Muscle layer of duodenum (tissue), 2 donors: ENCODE measurements around the gene PHPT1.
"Not testable (repeated sequence)": the region's sequence is repeated elsewhere in the genome, so short reads cannot be mapped to it uniquely, and the experiment has no call there.

Experiments used
- H3K27ac ChIP-seq: one replicate; pipeline ENCODE4 v1.7.0; 2013; ENCODE audit warnings: mild to moderate bottlenecking, low read length
- H3K27me3 ChIP-seq: one replicate; pipeline ENCODE4 v1.7.0; 2013; ENCODE audit warnings: low read depth, mild to moderate bottlenecking, control low read depth, low read length
- H3K36me3 ChIP-seq, 2 donors: one replicate each; pipeline ENCODE4 v1.7.0; 2013; ENCODE audit warnings: low read length in 2 of 2, control low read depth in 1 of 2, mild to moderate bottlenecking in 1 of 2; ENCODE audit not compliant: insufficient read depth in 2 of 2, control insufficient read depth in 1 of 2
- H3K4me1 ChIP-seq, 2 donors: one replicate each; pipeline ENCODE4 v1.7.0; 2013; ENCODE audit warnings: low read length in 2 of 2, mild to moderate bottlenecking in 2 of 2, control low read depth in 1 of 2, moderate library complexity in 1 of 2; ENCODE audit not compliant: insufficient read depth in 2 of 2, control insufficient read depth in 1 of 2
- H3K4me3 ChIP-seq, 2 donors: one replicate each; pipeline ENCODE4 v1.7.0; 2013; ENCODE audit warnings: low read length in 2 of 2, low read depth in 1 of 2, mild to moderate bottlenecking in 1 of 2
- H3K9me3 ChIP-seq, 2 donors: one replicate each; pipeline ENCODE4 v1.7.0; 2013; ENCODE audit warnings: low read length in 2 of 2, control low read depth in 1 of 2, mild to moderate bottlenecking in 1 of 2; ENCODE audit not compliant: control insufficient read depth in 1 of 2
- donor health status: healthy.

The PHPT1 gene

GRCh38 chr9:136840877-136841645 is 8.1 kb upstream of the PHPT1 start:
- no peak overlapping the region for H3K27ac ChIP-seq
- H3K36me3 ChIP-seq: peaks cover 5 to 31% of the 10 kb centered on the region in 2 donors
- H3K9me3 ChIP-seq: no peaks in the 10 kb centered on the region
- H3K27me3 ChIP-seq: no peaks in the 10 kb centered on the region
- peaks cover 0 to 27% of the 10 kb centered on the region in 2 donors for H3K4me1 ChIP-seq
- H3K4me3 ChIP-seq: no peak overlapping the region

GRCh38 chr9:136841646-136842379 is 7.4 kb upstream of the PHPT1 start:
- not testable (repeated sequence) for H3K9me3 ChIP-seq, H3K27me3 ChIP-seq, H3K27ac ChIP-seq
- Histone ChIP-seq H3K36me3 (peaks cover 5 to 27% of the 10 kb centered on the region in 2 donors), H3K4me1 (peaks cover 0 to 33% of the 10 kb centered on the region in 2 donors), H3K4me3 (peak overlapping the region in 1 of 2 donors; percentile 58)

- not testable (repeated sequence) for H3K27me3 ChIP-seq, H3K9me3 ChIP-seq, H3K27ac ChIP-seq
- Histone ChIP-seq H3K4me1 (peaks cover 0 to 38% of the 10 kb centered on the region in 2 donors), H3K4me3 (peak within 1 kb of the TSS; percentile 30 to 58), H3K36me3 (peaks cover 5 to 27% of the 10 kb centered on the region in 2 donors)
Observed at GRCh38 chr9:136842380-136842948, 6.7 kb upstream of the PHPT1 start, which contains the start of gene AJM1. Gene AJM1 (plus strand): TSS chr9:136842478. CDS start chr9:136844415, 1,937 bp downstream.

GRCh38 chr9:136843159-136843800 is 5.9 kb upstream of the PHPT1 start:
- H3K4me3 ChIP-seq, H3K27ac ChIP-seq, H3K9me3 ChIP-seq, H3K27me3 ChIP-seq: not testable (repeated sequence)
- H3K36me3 ChIP-seq: peaks cover 5 to 19% of the 10 kb centered on the region in 2 donors
- peaks cover 0 to 47% of the 10 kb centered on the region in 2 donors for H3K4me1 ChIP-seq

- Histone ChIP-seq H3K36me3 (peaks cover 4 to 15% of the 10 kb centered on the region in 2 donors), H3K4me3 (peak overlapping the region in 1 of 2 donors; percentile 40), H3K4me1 (peaks cover 0 to 49% of the 10 kb centered on the region in 2 donors)
- H3K27me3 ChIP-seq, H3K9me3 ChIP-seq, H3K27ac ChIP-seq: not testable (repeated sequence)
Observed at GRCh38 chr9:136843801-136844740, 5.1 kb upstream of the PHPT1 start.

- Histone ChIP-seq H3K27ac (no peak overlapping the region), H3K4me3 (no peak overlapping the region), H3K27me3 (no peaks in the 10 kb centered on the region), H3K4me1 (peaks cover 0 to 52% of the 10 kb centered on the region in 2 donors), H3K9me3 (no peaks in the 10 kb centered on the region), H3K36me3 (peaks cover 0 to 7% of the 10 kb centered on the region in 2 donors)
Observed at GRCh38 chr9:136844761-136845464, 4.3 kb upstream of the PHPT1 start.

- Histone ChIP-seq H3K9me3 (no peaks in the 10 kb centered on the region), H3K27ac (no peak overlapping the region), H3K4me3 (no peak overlapping the region), H3K4me1 (peaks cover 6 to 60% of the 10 kb centered on the region in 2 donors), H3K36me3 (peaks cover 0 to under 1% of the 10 kb centered on the region in 2 donors), H3K27me3 (no peaks in the 10 kb centered on the region)
Observed at GRCh38 chr9:136845465-136846260, 3.5 kb upstream of the PHPT1 start.

GRCh38 chr9:136846376-136847087 is 2.7 kb upstream of the PHPT1 start:
- Histone ChIP-seq H3K27me3 (no peaks in the 10 kb centered on the region), H3K4me3 (no peak overlapping the region), H3K9me3 (no peaks in the 10 kb centered on the region), H3K36me3 (peaks cover 0 to 9% of the 10 kb centered on the region in 2 donors), H3K4me1 (peaks cover 6 to 60% of the 10 kb centered on the region in 2 donors), H3K27ac (no peak overlapping the region)
